ENCODE measurements around the gene TRAPPC12. TPM values are rescaled to one million over a fixed set of nuclear protein-coding genes. Genes with fewer than 3 reads are reported as not detected.

Gene TRAPPC12
- total RNA-seq, 1 donor from 2014 or later = 55.1 TPM

GRCh38 chr2:3458396-3459184 is 79.1 kb downstream of the TRAPPC12 start:
- H3K4me3 ChIP-seq (ENCODE audit: low read depth, low read length) = no peak overlapping the region
- no peak for TF ChIP-seq CTCF (conservative IDR thresholded peaks at IDR 0.05; ENCODE audit: low read depth, low read length)
- DNase-seq (ENCODE audit: low read depth) = no peak

GRCh38 chr2:3459185-3460015 is 79.9 kb downstream of the TRAPPC12 start:
- TF ChIP-seq CTCF (conservative IDR thresholded peaks at IDR 0.05; ENCODE audit: low read depth, low read length) = no peak
- no peak for DNase-seq (ENCODE audit: low read depth)
- H3K4me3 ChIP-seq (ENCODE audit: low read depth, low read length) = no peak overlapping the region

GRCh38 chr2:3460156-3460555 is 80.7 kb downstream of the TRAPPC12 start:
- no peak for DNase-seq (ENCODE audit: low read depth)
- no peak for TF ChIP-seq CTCF (conservative IDR thresholded peaks at IDR 0.05; ENCODE audit: low read depth, low read length)
- H3K4me3 ChIP-seq (ENCODE audit: low read depth, low read length) = no peak overlapping the region

GRCh38 chr2:3460831-3461800 is 81.6 kb downstream of the TRAPPC12 start:
- DNase-seq (ENCODE audit: low read depth) = no peak
- TF ChIP-seq CTCF (conservative IDR thresholded peaks at IDR 0.05; ENCODE audit: low read depth, low read length) = no peak
- no peak overlapping the region for H3K4me3 ChIP-seq (ENCODE audit: low read depth, low read length)

GRCh38 chr2:3461801-3462492 is 82.5 kb downstream of the TRAPPC12 start:
- peak; percentile 82 for TF ChIP-seq CTCF (conservative IDR thresholded peaks at IDR 0.05; ENCODE audit: low read depth, low read length)
- DNase-seq (ENCODE audit: low read depth) = peak; percentile 4
- H3K4me3 ChIP-seq (ENCODE audit: low read depth, low read length) = no peak overlapping the region

Data from epithelial cell of proximal tubule (primary cell).